Activated CD8-positive, alpha-beta T cell treated with anti-CD3 and anti-CD28 coated beads for 36 hours (primary cell): ENCODE measurements around the gene NRL. TPM values are rescaled to one million over a fixed set of nuclear protein-coding genes. Genes with fewer than 3 reads are reported as not detected.

Experiments
- ATAC-seq: fragments of 200-7000 bp; cut with Tn5 transposase; one replicate; pipeline ENCODE4 v1.10.0; 2021; ENCODE audit warnings: mild to moderate bottlenecking, moderate library complexity
- CTCF ChIA-PET: fragments of 350-600 bp; sonication (Branson Sonifier 250); formaldehyde crosslinking; loops from one replicate; lab custom pipeline; 2021; ENCODE audit warnings: antibody characterized with exemption; lab: Charles Lee
- POLR2A ChIA-PET: fragments of 350-600 bp; sonication (Branson Sonifier 250); formaldehyde crosslinking; loops from one replicate; lab custom pipeline; 2021; ENCODE audit warnings: antibody characterized with exemption; lab: Charles Lee
- DNase-seq: peaks from one replicate; pipeline ENCODE4 v3.0.0-alpha.2; 2020
- H3K27ac Mint-ChIP-seq: one replicate; pipeline ENCODE4 v1.8.0; 2021; ENCODE audit warnings: mild to moderate bottlenecking, mixed read lengths
- H3K27me3 Mint-ChIP-seq: one replicate; pipeline ENCODE4 v1.8.0; 2021; ENCODE audit warnings: mixed read lengths
- H3K36me3 Mint-ChIP-seq: one replicate; pipeline ENCODE4 v1.8.0; 2021; ENCODE audit warnings: low read depth, mixed read lengths
- H3K4me1 Mint-ChIP-seq: one replicate; pipeline ENCODE4 v1.8.0; 2021; ENCODE audit warnings: low read depth, mixed read lengths
- H3K4me3 Mint-ChIP-seq: one replicate; pipeline ENCODE4 v1.8.0; 2021; ENCODE audit warnings: mild to moderate bottlenecking, moderate library complexity, mixed read lengths
- H3K9me3 Mint-ChIP-seq: one replicate; pipeline ENCODE4 v1.8.0; 2021; ENCODE audit warnings: mixed read lengths
- intact Hi-C: fragments of 100-400 bp; cut with micrococcal nuclease; formaldehyde crosslinking; loops from one replicate; pipeline ENCODE4 v1.10.0; 2022
- total RNA-seq, 2 experiments: library from RNA; stranded (reverse); gene quantifications; one replicate each; pipeline ENCODE4 v1.2.3, GENCODE V29; 2021
- TF ChIP-seq, protein P1 (sequence below): fragments of 200-600 bp; IDR thresholded peaks from one replicate; pipeline ENCODE4 v1.8.0; 2022; ENCODE audit warnings: antibody characterized with exemption, mild to moderate bottlenecking

The NRL gene
- total RNA-seq, 2 experiments from 2014 or later: 1.8 to 2.5 TPM

GRCh38 chr14:24072881-24073877 is 41.6 kb downstream of the NRL start:
- intact Hi-C loops: no loop called here

DNA sequence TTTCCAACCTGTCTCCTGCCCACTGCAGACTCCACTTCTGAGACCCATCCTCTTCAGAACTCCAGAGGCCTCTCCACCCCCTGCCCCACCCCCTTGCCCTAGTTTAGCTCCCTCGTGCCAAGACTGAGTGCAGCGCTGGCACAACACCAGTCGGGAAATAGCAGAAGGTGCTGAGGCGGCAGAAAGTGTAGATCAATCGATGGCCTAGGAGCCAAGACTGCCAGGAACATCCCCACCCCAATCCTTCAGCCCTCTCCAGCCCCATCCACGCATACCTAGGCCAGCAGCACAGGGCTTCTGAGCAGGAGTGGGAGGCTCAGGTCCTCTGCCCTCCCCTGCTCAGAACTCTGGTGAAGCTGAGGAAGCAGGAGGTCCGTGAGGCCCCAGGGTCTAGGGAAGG is 42.3 kb downstream of the NRL start:
- ChIA-PET POLR2A (interaction anchor here (1.3 to 2.1 kb wide), 2 partner anchors 8 to 12 kb away, joined by 3 to 8 read pairs; no protein-coding TSS in a partner anchor), CTCF (interaction anchor here (0.8 to 5.1 kb wide), 3 partner anchors 12 to 36 kb away, joined by 3 to 31 read pairs (median 3); no protein-coding TSS in a partner anchor)
- intact Hi-C loops: no loop called here

More at GRCh38 chr14:24072881-24073877, 41.6 kb downstream of the NRL start:
- Mint-ChIP-seq H3K27me3 (no peaks in the 10 kb centered on the region), H3K36me3 (no peaks in the 10 kb centered on the region), H3K9me3 (no peaks in the 10 kb centered on the region), H3K4me3 (no peak overlapping the region), H3K4me1 (peaks cover 11% of the 10 kb centered on the region), H3K27ac (no peak overlapping the region)
- ATAC-seq (no peak), DNase-seq (no peak)
- CTCF ChIA-PET: interaction anchor here (1.2 to 5.1 kb wide), 4 partner anchors 11 to 18 kb away, joined by 3 to 31 read pairs (median 12); no protein-coding TSS in a partner anchor
- POLR2A ChIA-PET: interaction anchor here (0.9 to 2.1 kb wide), 3 partner anchors 8 to 22 kb away, joined by 3 to 8 read pairs (median 4); no protein-coding TSS in a partner anchor
- TF ChIP-seq, protein P1, sequence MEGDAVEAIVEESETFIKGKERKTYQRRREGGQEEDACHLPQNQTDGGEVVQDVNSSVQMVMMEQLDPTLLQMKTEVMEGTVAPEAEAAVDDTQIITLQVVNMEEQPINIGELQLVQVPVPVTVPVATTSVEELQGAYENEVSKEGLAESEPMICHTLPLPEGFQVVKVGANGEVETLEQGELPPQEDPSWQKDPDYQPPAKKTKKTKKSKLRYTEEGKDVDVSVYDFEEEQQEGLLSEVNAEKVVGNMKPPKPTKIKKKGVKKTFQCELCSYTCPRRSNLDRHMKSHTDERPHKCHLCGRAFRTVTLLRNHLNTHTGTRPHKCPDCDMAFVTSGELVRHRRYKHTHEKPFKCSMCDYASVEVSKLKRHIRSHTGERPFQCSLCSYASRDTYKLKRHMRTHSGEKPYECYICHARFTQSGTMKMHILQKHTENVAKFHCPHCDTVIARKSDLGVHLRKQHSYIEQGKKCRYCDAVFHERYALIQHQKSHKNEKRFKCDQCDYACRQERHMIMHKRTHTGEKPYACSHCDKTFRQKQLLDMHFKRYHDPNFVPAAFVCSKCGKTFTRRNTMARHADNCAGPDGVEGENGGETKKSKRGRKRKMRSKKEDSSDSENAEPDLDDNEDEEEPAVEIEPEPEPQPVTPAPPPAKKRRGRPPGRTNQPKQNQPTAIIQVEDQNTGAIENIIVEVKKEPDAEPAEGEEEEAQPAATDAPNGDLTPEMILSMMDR: no peak

DNA sequence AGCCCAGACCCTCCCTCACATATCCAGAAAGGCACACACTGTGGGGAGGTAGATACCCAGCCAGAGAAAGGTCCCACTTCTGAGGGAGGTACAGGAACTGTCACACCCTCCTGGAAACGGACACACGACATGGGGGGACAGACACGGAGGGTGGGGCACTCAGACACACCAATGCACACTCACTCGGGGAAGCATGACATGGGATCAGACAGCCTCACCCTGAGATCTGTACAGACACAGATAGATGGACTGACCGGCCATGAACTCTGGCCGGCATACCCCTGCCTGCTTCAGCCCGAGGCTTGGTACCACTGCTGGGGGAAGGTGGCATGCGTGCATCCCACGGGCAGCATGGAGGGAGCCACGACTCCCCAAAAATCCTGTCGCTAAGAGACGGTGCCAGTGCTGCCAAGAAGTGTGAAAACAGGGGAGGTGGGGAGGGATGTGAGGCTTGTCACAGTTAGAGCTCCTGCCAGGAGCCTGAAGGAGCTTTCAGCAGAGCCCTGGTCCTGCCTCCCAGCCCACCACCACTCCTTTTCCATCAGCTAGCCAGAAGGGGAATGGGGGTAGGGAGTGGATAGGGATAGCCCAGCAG is 42.8 kb downstream of the NRL start:
- ChIA-PET CTCF (interaction anchor here (0.8 to 5.1 kb wide), 5 partner anchors 13 to 37 kb away, joined by 3 to 31 read pairs (median 11); no protein-coding TSS in a partner anchor), POLR2A (interaction anchor here (1.3 to 2.1 kb wide), 3 partner anchors 9 to 11 kb away, joined by 3 to 8 read pairs (median 3); no protein-coding TSS in a partner anchor)

More for the DNA sequence above, 42.3 kb downstream of the NRL start:
- TF ChIP-seq, protein P1: no peak
- H3K9me3 Mint-ChIP-seq: no peaks in the 10 kb centered on the region
- ATAC-seq (no peak), DNase-seq (no peak)
- H3K4me3 Mint-ChIP-seq: no peak overlapping the region
- no peaks in the 10 kb centered on the region for H3K27me3 Mint-ChIP-seq
- no peaks in the 10 kb centered on the region for H3K36me3 Mint-ChIP-seq
- H3K27ac Mint-ChIP-seq: no peak overlapping the region
- H3K4me1 Mint-ChIP-seq: peaks cover 11% of the 10 kb centered on the region

DNA sequence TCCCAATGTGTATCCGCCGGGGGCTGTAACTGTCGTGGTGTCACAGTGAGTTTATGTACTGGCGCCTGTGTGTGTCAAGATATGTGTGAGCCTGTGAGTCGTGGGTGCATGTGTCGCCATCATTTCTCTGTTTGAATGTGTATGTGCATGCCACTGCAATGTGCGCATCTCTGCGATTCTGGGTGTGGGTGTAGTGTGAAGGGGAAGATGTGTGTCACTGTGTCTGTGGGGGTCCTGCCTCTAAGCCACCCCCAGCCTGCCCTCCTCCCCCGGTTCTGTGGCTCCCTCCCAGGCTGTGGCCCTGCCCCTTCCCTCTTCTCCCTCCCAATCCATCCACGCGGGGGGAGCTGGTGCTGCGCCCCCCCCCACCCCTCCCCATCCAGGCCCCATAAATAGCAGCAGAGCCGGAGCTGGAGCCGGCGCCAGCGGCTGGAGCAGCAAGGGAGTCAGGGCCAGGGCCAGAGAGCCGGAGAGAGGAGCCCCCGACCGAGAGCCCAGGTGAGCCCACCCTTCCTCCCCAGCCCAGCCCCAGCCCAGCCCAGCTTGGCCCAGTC is 43.5 kb downstream of the NRL start, which contains the start of gene CPNE6:
TSS of gene CPNE6 (plus strand) at position 419 of the 554 bp plus-strand sequence. CDS start 1,375 bp downstream, outside the sequence.
- no peak within 1 kb of the TSS for H3K27ac Mint-ChIP-seq
- CTCF ChIA-PET: interaction anchor here (1.2 to 5.1 kb wide), 5 partner anchors 13 to 225 kb away, joined by 4 to 31 read pairs (median 11); no protein-coding TSS in a partner anchor
- TF ChIP-seq, protein P1: no peak

More for the DNA sequence above, 42.8 kb downstream of the NRL start:
- no peaks in the 10 kb centered on the region for H3K27me3 Mint-ChIP-seq
- no peaks in the 10 kb centered on the region for H3K9me3 Mint-ChIP-seq
- no peak for ATAC-seq
- intact Hi-C loops: no loop called here
- TF ChIP-seq, protein P1: no peak
- H3K27ac Mint-ChIP-seq: no peak overlapping the region
- H3K36me3 Mint-ChIP-seq: no peaks in the 10 kb centered on the region
- no peak for DNase-seq
- H3K4me1 Mint-ChIP-seq: peaks cover 11% of the 10 kb centered on the region
- H3K4me3 Mint-ChIP-seq: no peak overlapping the region

More for the DNA sequence above, 43.5 kb downstream of the NRL start, which contains the start of gene CPNE6:
- Mint-ChIP-seq H3K4me3 (no peak within 1 kb of the TSS), H3K9me3 (no peaks in the 10 kb centered on the region), H3K4me1 (peaks cover 11% of the 10 kb centered on the region), H3K27me3 (no peaks in the 10 kb centered on the region), H3K36me3 (no peaks in the 10 kb centered on the region)
- POLR2A ChIA-PET: interaction anchor here (1.3 to 2.1 kb wide), 3 partner anchors 10 to 18 kb away, joined by 3 to 8 read pairs (median 3); no protein-coding TSS in a partner anchor
- DNase-seq (peak; percentile 80), ATAC-seq (peak; percentile 92)
- intact Hi-C loops: no loop called here
